ENCODE data around the gene ATPAF2.

Gene ATPAF2

DNA sequence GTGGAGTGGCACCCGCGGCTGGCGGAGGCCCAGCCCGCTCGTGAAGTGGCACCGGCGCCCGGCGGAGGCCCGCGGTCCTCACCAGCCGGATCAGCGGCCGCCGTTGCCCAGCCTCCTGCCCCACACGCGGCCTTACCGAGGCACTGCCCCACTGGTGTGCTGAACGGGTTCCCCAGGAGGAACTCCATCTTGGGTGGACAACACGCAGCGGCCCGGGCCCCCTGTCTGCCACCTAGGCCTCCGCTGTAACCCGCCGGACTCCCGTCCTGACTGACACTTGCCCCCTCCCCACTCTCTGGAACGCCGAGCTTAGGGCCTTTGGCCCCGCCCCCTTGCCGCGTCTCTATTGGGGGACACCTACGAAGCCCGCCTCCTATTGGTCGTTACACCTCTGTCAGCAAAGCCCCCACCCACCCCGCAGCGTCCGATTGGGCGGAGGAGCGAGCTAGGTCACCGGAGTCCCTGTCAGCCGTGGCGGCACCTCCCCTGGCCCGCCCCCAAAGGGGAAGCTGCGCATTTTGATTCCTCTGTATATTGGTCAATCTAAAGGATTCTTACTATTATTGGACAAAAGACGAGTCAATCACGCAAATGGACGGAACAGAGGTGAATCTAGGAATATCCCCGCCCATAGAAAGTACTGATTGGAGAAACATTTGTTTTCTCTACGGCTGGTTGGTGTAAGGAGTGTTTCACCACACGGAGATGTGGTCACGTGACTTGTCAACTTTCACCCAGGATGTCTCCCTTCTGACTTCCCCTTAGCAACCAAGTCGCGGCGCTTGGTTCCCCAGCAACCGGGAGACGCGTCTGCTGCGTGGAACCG lies 66.6 kb downstream of the ATPAF2 start, which contains the start of the genes DRC3 and TOM1L2:
DRC3 (plus strand) TSS at position 737 of the 826 bp plus-strand sequence. CDS start 4,737 bp downstream, outside the sequence.
TOM1L2 (minus strand) TSS at position 275 of the 826 bp plus-strand sequence; CDS start at position 188, 87 bp downstream.
- Histone ChIP-seq H3K27ac (ENCODE audit: low read depth, low read length) (no peak within 1 kb of the TSS), H3K9me3 (ENCODE audit: insufficient read depth, low read depth, low read length) (no peaks in the 10 kb centered on the region), H3K27me3 (ENCODE audit: insufficient read depth, low read length) (0 out of 2 replicates have a peak, but pooled peaks cover 2% of the 10 kb centered on the region), H3K4me1 (ENCODE audit: insufficient read depth, low read length) (peaks cover 3% of the 10 kb centered on the region; the same call in 1 of the 2 replicates), H3K36me3 (ENCODE audit: insufficient read depth, low read length) (no peaks in the 10 kb centered on the region), H3K4me3 (ENCODE audit: low read length) (peak within 1 kb of the TSS; percentile 77), H3K9ac (ENCODE audit: low read depth, low read length) (peak within 1 kb of the TSS; percentile 31; the same call in 1 of the 2 replicates)
- under 1% methylated on average over 59 of the region's 59 CpGs for WGBS

DNA sequence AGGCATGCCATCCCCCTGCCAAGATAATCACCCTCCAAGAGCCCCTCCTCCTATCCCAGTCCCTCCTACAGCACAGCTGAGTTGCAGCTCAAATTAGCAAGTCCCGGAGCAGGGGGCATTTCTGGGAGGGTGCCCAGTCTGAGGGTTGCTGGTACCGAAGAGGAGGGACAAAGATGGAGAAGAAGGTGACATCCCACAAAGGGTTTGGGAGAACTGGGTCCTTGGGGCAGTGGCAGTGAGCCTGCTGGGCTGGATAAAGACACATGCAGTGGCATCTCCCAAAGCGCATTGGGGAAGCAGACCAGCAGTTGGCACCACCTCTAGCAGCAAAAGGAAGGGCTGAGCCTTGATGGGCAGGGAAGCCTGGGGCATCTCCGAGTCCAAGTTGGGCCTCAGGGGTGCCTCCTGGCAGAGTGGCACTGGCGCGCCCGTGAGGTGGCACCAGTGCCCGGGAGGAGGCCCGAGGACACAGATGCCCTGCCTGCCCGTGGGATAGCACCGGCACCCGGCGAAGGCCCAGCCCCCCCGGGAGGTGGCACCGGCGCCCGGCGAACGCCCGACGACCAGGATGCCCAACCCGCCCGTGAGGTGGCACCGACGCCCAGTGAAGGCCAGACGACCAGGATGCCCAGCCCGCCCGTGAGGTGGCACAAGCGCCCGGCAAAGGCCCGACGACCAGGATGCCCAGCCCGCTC lies 67.4 kb downstream of the ATPAF2 start:
- Histone ChIP-seq H3K36me3 (ENCODE audit: insufficient read depth, low read length) (no peaks in the 10 kb centered on the region), H3K4me1 (ENCODE audit: insufficient read depth, low read length) (peaks cover 3% of the 10 kb centered on the region; the same call in 1 of the 2 replicates), H3K9ac (ENCODE audit: low read depth, low read length) (peak overlapping the region; percentile 28; the same call in 1 of the 2 replicates), H3K27ac (ENCODE audit: low read depth, low read length) (no peak overlapping the region), H3K27me3 (ENCODE audit: insufficient read depth, low read length) (0 out of 2 replicates have a peak, but pooled peaks cover 2% of the 10 kb centered on the region), H3K9me3 (ENCODE audit: insufficient read depth, low read depth, low read length) (no peaks in the 10 kb centered on the region), H3K4me3 (ENCODE audit: low read length) (peak overlapping the region; percentile 77)
- 16% methylated on average over 33 of the region's 33 CpGs for WGBS

DNA sequence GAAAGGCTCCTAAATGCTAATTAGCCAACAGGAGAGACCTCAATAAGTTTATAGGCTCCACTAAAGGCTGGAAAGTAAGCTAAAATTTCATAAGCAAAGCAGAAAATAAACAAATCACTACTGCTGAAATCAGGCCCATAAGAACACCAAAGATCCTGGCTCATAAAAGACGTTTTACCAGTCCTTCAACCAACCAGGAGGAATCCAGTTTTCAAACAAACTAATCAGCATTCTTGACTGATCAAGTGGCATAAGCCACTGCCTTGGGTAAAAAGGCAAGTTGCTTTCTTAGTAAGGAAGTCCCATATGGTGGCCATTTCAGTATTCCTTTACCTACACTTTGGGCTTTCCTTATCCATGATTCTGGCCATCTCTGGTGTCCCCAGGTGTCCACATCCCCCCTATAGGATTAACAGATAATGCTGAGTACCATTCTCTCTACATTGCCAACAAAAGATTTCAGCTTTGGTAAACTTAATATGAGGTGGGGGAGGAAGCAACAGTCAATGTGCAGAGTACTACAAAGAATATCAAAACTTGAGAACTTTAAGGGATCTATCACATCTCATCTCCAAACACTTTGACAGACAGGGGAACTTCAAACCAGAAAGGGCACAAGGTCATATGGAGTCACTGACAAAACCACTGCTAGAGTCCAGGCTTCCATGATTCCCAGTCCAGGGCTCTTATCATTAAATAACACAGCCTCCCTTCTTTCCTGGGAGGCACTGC lies 68.1 kb downstream of the ATPAF2 start:
- no peaks in the 10 kb centered on the region for H3K9me3 ChIP-seq (ENCODE audit: insufficient read depth, low read depth, low read length)
- no peak overlapping the region for H3K27ac ChIP-seq (ENCODE audit: low read depth, low read length)
- no peaks in the 10 kb centered on the region for H3K36me3 ChIP-seq (ENCODE audit: insufficient read depth, low read length)
- peaks cover 3% of the 10 kb centered on the region; the same call in 1 of the 2 replicates for H3K4me1 ChIP-seq (ENCODE audit: insufficient read depth, low read length)
- H3K27me3 ChIP-seq (ENCODE audit: insufficient read depth, low read length): 0 out of 2 replicates have a peak, but pooled peaks cover 2% of the 10 kb centered on the region
- H3K9ac ChIP-seq (ENCODE audit: low read depth, low read length): no peak overlapping the region
- 36% methylated on average over 1 of the region's 1 CpG for WGBS
- H3K4me3 ChIP-seq (ENCODE audit: low read length): peak overlapping the region; percentile 77; the same call in 1 of the 2 replicates
